H9 (cell line): Measurements from ENCODE around the gene WDR89. TPM values are rescaled to one million over a fixed set of nuclear protein-coding genes. Genes with fewer than 3 reads are reported as not detected.

Experiments
- DNase-seq: peaks from one replicate; pipeline ENCODE4 v3.0.0-alpha.2; 2017
- H2AFZ ChIP-seq: one replicate; pipeline ENCODE4 v1.6.1; 2013; ENCODE audit warnings: mild to moderate bottlenecking, low read length, control low read depth, moderate library complexity
- H2AK5ac ChIP-seq: 2 replicates; pipeline ENCODE4 v1.6.1; 2013; ENCODE audit warnings: low read length, control low read depth, mixed read lengths; ENCODE audit not compliant: insufficient read length
- H2BK120ac ChIP-seq: one replicate; pipeline ENCODE4 v1.6.1; 2013; ENCODE audit warnings: low read depth, mild to moderate bottlenecking, low read length, control low read depth, inconsistent platforms; ENCODE audit not compliant: poor library complexity, severe bottlenecking
- H2BK12ac ChIP-seq: 2 replicates; pipeline ENCODE4 v1.6.1; 2013; ENCODE audit warnings: low read length, control low read depth, mixed read lengths, low read depth; ENCODE audit not compliant: insufficient read length
- H2BK15ac ChIP-seq: 2 replicates; pipeline ENCODE4 v1.6.1; 2013; ENCODE audit warnings: low read depth, low read length, control low read depth
- H2BK20ac ChIP-seq: one replicate; pipeline ENCODE4 v1.6.1; 2013; ENCODE audit warnings: low read depth, mild to moderate bottlenecking, low read length, control low read depth, inconsistent platforms; ENCODE audit not compliant: poor library complexity, severe bottlenecking
- H2BK5ac ChIP-seq: 2 replicates; pipeline ENCODE4 v1.6.1; 2013; ENCODE audit warnings: low read length, control low read depth, mixed read lengths; ENCODE audit not compliant: insufficient read length
- H3K14ac ChIP-seq: 2 replicates; pipeline ENCODE4 v1.6.1; 2013; ENCODE audit warnings: low read length, control low read depth; ENCODE audit not compliant: insufficient read depth
- H3K18ac ChIP-seq: 2 replicates; pipeline ENCODE4 v1.6.1; 2013; ENCODE audit warnings: low read depth, mild to moderate bottlenecking, mixed read lengths, low read length, control low read depth; ENCODE audit not compliant: insufficient read length
- H3K23ac ChIP-seq: 2 replicates; pipeline ENCODE4 v1.6.1; 2013; ENCODE audit warnings: low read length, control low read depth, mixed read lengths, low read depth; ENCODE audit not compliant: insufficient read length
- H3K23me2 ChIP-seq: 2 replicates; pipeline ENCODE4 v1.6.1; 2013; ENCODE audit warnings: low read depth, mild to moderate bottlenecking, mixed read lengths, low read length, control low read depth; ENCODE audit not compliant: insufficient read length, poor library complexity, severe bottlenecking
- H3K27ac ChIP-seq: 2 replicates; pipeline ENCODE4 v1.5.1; 2013; ENCODE audit warnings: low read length, control low read depth, mixed read lengths, low read depth; ENCODE audit not compliant: insufficient read length
- H3K27me3 ChIP-seq: 2 replicates; pipeline ENCODE4 v1.6.1; 2013; ENCODE audit warnings: low read length, control low read depth, inconsistent platforms; ENCODE audit not compliant: insufficient read depth
- H3K4ac ChIP-seq: 2 replicates; pipeline ENCODE4 v1.6.1; 2013; ENCODE audit warnings: low read depth, mild to moderate bottlenecking, control low read depth, inconsistent platforms, low read length, moderate library complexity
- H3K4me1 ChIP-seq: 2 replicates; pipeline ENCODE4 v1.6.1; 2013; ENCODE audit warnings: low read length, control low read depth, inconsistent platforms; ENCODE audit not compliant: insufficient read depth
- H3K4me2 ChIP-seq: 2 replicates; pipeline ENCODE4 v1.6.1; 2013; ENCODE audit warnings: low read length, control low read depth, mixed read lengths; ENCODE audit not compliant: insufficient read length, insufficient read depth
- H3K56ac ChIP-seq: 2 replicates; pipeline ENCODE4 v1.6.1; 2013; ENCODE audit warnings: low read depth, mild to moderate bottlenecking, mixed read lengths, low read length, control low read depth; ENCODE audit not compliant: insufficient read length
- H3K79me1 ChIP-seq: 2 replicates; pipeline ENCODE4 v1.6.1; 2013; ENCODE audit warnings: low read depth, mild to moderate bottlenecking, moderate library complexity, low read length, control low read depth, inconsistent platforms; ENCODE audit not compliant: insufficient read depth, poor library complexity, severe bottlenecking
- H3K79me2 ChIP-seq: 2 replicates; pipeline ENCODE4 v1.6.1; 2013; ENCODE audit warnings: low read length, control low read depth, inconsistent platforms; ENCODE audit not compliant: insufficient read depth
- H3K9ac ChIP-seq: 2 replicates; pipeline ENCODE4 v1.6.1; 2013; ENCODE audit warnings: low read length, control low read depth, mixed read lengths; ENCODE audit not compliant: insufficient read length; ENCODE audit errors: extremely low read depth
- H3K9me3 ChIP-seq: one replicate; pipeline ENCODE4 v1.6.1; 2013; ENCODE audit warnings: low read depth, low read length, inconsistent platforms; ENCODE audit not compliant: control insufficient read depth
- H3T11ph ChIP-seq: one replicate; pipeline ENCODE4 v1.6.1; 2013; ENCODE audit warnings: mild to moderate bottlenecking, low read length, control low read depth, inconsistent platforms
- H4K20me1 ChIP-seq: one replicate; pipeline ENCODE4 v1.6.1; 2013; ENCODE audit not compliant: control insufficient read depth, insufficient read length, insufficient read depth
- H4K5ac ChIP-seq: 2 replicates; pipeline ENCODE4 v1.6.1; 2013; ENCODE audit warnings: low read depth, mild to moderate bottlenecking, mixed read lengths, low read length, control low read depth; ENCODE audit not compliant: insufficient read length
- H4K8ac ChIP-seq: replicated peaks from 2 replicates; pipeline ENCODE4 v1.6.1; 2013; ENCODE audit warnings: low read length, control low read depth, mixed read lengths, low read depth; ENCODE audit not compliant: insufficient read length
- H4K91ac ChIP-seq: 2 replicates; pipeline ENCODE4 v1.6.1; 2013; ENCODE audit warnings: low read depth, mild to moderate bottlenecking, moderate library complexity, mixed read lengths, low read length, control low read depth; ENCODE audit not compliant: insufficient read length
- H3K27ac Mint-ChIP-seq, 3 experiments: 2 replicates in 2 of 3; 3 replicates in 1 of 3; pipeline ENCODE4 v1.8.0; 2020 to 2021; ENCODE audit warnings: mixed read lengths in 3 of 3, mild to moderate bottlenecking in 1 of 3, moderate library complexity in 1 of 3
- H3K27me3 Mint-ChIP-seq: 2 replicates; pipeline ENCODE4 v1.8.0; 2021; ENCODE audit warnings: low read depth, mild to moderate bottlenecking, moderate library complexity, mixed read lengths
- H3K36me3 Mint-ChIP-seq, 3 experiments: 2 replicates in 2 of 3; 3 replicates in 1 of 3; pipeline ENCODE4 v1.8.0; 2020 to 2021; ENCODE audit warnings: low read depth in 3 of 3, mixed read lengths in 3 of 3; ENCODE audit not compliant: insufficient read depth in 1 of 3
- H3K4me1 Mint-ChIP-seq, 2 experiments: 2 replicates each; pipeline ENCODE4 v1.8.0; 2020; ENCODE audit warnings: mixed read lengths in 2 of 2
- H3K4me3 Mint-ChIP-seq, 2 experiments: 2 replicates in 1 of 2; 3 replicates in 1 of 2; pipeline ENCODE4 v1.8.0; 2020 to 2021; ENCODE audit warnings: mild to moderate bottlenecking in 2 of 2, mixed read lengths in 2 of 2, moderate library complexity in 1 of 2
- H3K9me3 Mint-ChIP-seq, 2 experiments: 2 replicates in 1 of 2; 3 replicates in 1 of 2; pipeline ENCODE4 v1.8.0; 2020; ENCODE audit warnings: mild to moderate bottlenecking in 2 of 2, mixed read lengths in 2 of 2, moderate library complexity in 1 of 2
- CTCF ChIP-seq: fragments of 200-600 bp; sonication (generic); conservative IDR thresholded peaks from 3 replicates; pipeline ENCODE4 v1.8.0; 2021; ENCODE audit warnings: antibody characterized with exemption, mild to moderate bottlenecking
- WGBS: extraction: QIAGEN DNeasy Blood & Tissue Kit; methylation state at CpG from one replicate; pipeline ENCODE4 v1.1.7; 2013; ENCODE audit warnings: missing lambda C conversion rate, low lambda C conversion rate, mixed read lengths; ENCODE audit not compliant: insufficient read length; ENCODE audit errors: extremely low coverage; 5-methylcytosine and 5-hydroxymethylcytosine counted together
- total RNA-seq: library from RNA; stranded (reverse); gene quantifications from 2 replicates; pipeline ENCODE4 v1.2.1, GENCODE V29; 2021

Gene WDR89
- total RNA-seq, 1 experiment from 2014 or later: 24.0 TPM

- H3K4me1 Mint-ChIP-seq: no peaks in the 10 kb centered on the region
- Histone ChIP-seq H4K20me1 (no peaks in the 10 kb centered on the region), H3K9ac (no peak overlapping the region), H3K9me3 (no peaks in the 10 kb centered on the region), H2BK20ac (no peak overlapping the region), H3K18ac (no peak overlapping the region), H3K4me2 (no peak overlapping the region), H3K4ac (no peak overlapping the region), H3K23me2 (no peaks in the 10 kb centered on the region), H3K14ac (no peak overlapping the region), H3K27ac (no peak overlapping the region), H3K79me2 (no peaks in the 10 kb centered on the region), H2BK15ac (no peak overlapping the region), H3K79me1 (no peaks in the 10 kb centered on the region), H2BK120ac (no peak overlapping the region), H3K23ac (no peak overlapping the region), H2AK5ac (no peak overlapping the region), H4K5ac (no peak overlapping the region), H2BK12ac (no peak overlapping the region), H2BK5ac (no peak overlapping the region), H3K56ac (no peak overlapping the region), H4K8ac (no peak overlapping the region), H4K91ac (no peak overlapping the region), H3T11ph (no peak overlapping the region), H2AFZ (no peak overlapping the region), H3K27me3 (no peaks in the 10 kb centered on the region), H3K4me1 (no peaks in the 10 kb centered on the region)
- no peak for TF ChIP-seq CTCF
- H3K36me3 Mint-ChIP-seq: no peaks in the 10 kb centered on the region
- H3K4me3 Mint-ChIP-seq: no peak overlapping the region
- H3K27me3 Mint-ChIP-seq: peaks cover 3% of the 10 kb centered on the region; the same call in 1 of the 2 replicates
- no peak overlapping the region for H3K27ac Mint-ChIP-seq
- DNase-seq: no peak
- H3K9me3 Mint-ChIP-seq: no peaks in the 10 kb centered on the region
- no CpG with 5 or more reads among the region's 3 CpGs for WGBS
These were observed 76.2 kb downstream of the WDR89 start for GRCh38 chr14:63565448-63565847.
